GM23338 (cell line): ENCODE measurements around the gene MACF1. TPM values are rescaled to one million over a fixed set of nuclear protein-coding genes. Genes with fewer than 3 reads are reported as not detected.

ENCODE experiments used
- ATAC-seq: fragments of 200-7000 bp; cut with Tn5 transposase; 3 replicates; pipeline ENCODE4 v1.9.1; 2020
- DNase-seq: peaks from one replicate; pipeline ENCODE4 v3.0.0-alpha.2; 2015; ENCODE audit warnings: low spot score
- H2AFZ ChIP-seq: fragments of 200-600 bp; sonication (generic); 2 replicates; pipeline ENCODE4 v1.8.0; 2016; ENCODE audit warnings: antibody characterized with exemption, mild to moderate bottlenecking, moderate library complexity
- H3F3A ChIP-seq: fragments of 200-600 bp; sonication (generic); replicated peaks from 2 replicates; pipeline ENCODE4 v1.8.0; 2017; ENCODE audit warnings: antibody characterized with exemption, mixed run types, low read depth
- H3K27ac ChIP-seq: fragments of 200-600 bp; sonication (generic); 2 replicates; pipeline ENCODE4 v1.6.1; 2016; ENCODE audit warnings: low read depth
- H3K27me3 ChIP-seq: fragments of 200-600 bp; sonication (generic); 2 replicates; pipeline ENCODE4 v1.8.0; 2016; ENCODE audit warnings: mild to moderate bottlenecking, mixed run types, moderate library complexity; ENCODE audit not compliant: insufficient read depth
- H3K36me3 ChIP-seq: fragments of 200-600 bp; sonication (generic); 2 replicates; pipeline ENCODE4 v1.8.0; 2016; ENCODE audit warnings: mild to moderate bottlenecking; ENCODE audit not compliant: insufficient read depth
- H3K4me1 ChIP-seq: fragments of 200-600 bp; sonication (generic); 2 replicates; pipeline ENCODE4 v1.8.0; 2016; ENCODE audit warnings: mild to moderate bottlenecking, moderate library complexity; ENCODE audit not compliant: insufficient read depth
- H3K4me2 ChIP-seq: fragments of 200-600 bp; sonication (generic); 2 replicates; pipeline ENCODE4 v1.7.1; 2017; ENCODE audit warnings: mixed run types
- H3K4me3 ChIP-seq: fragments of 200-600 bp; sonication (generic); 2 replicates; pipeline ENCODE4 v1.6.1; 2016; ENCODE audit warnings: mixed run types
- H3K79me2 ChIP-seq: fragments of 200-600 bp; sonication (generic); replicated peaks from 2 replicates; pipeline ENCODE4 v1.8.0; 2017; ENCODE audit warnings: mild to moderate bottlenecking; ENCODE audit not compliant: insufficient read depth
- H3K9me2 ChIP-seq: fragments of 200-600 bp; sonication (generic); 2 replicates; pipeline ENCODE4 v1.8.0; 2017; ENCODE audit not compliant: insufficient read depth
- H4K20me1 ChIP-seq: fragments of 200-600 bp; sonication (generic); replicated peaks from 2 replicates; pipeline ENCODE4 v1.8.0; 2017; ENCODE audit warnings: mild to moderate bottlenecking; ENCODE audit not compliant: insufficient read depth
- H3K27ac Mint-ChIP-seq: 2 replicates; pipeline ENCODE4 v1.8.0; 2020; ENCODE audit warnings: inconsistent platforms, mild to moderate bottlenecking, moderate library complexity, mixed read lengths
- H3K27me3 Mint-ChIP-seq: 3 replicates; pipeline ENCODE4 v1.8.0; 2022; ENCODE audit warnings: low read depth, mild to moderate bottlenecking, moderate library complexity, mixed read lengths, inconsistent platforms; ENCODE audit not compliant: insufficient read depth, poor library complexity
- H3K36me3 Mint-ChIP-seq: 3 replicates; pipeline ENCODE4 v1.8.0; 2021; ENCODE audit warnings: low read depth, mild to moderate bottlenecking, inconsistent platforms, moderate library complexity, mixed read lengths
- H3K4me1 Mint-ChIP-seq: 3 replicates; pipeline ENCODE4 v1.8.0; 2020; ENCODE audit warnings: mild to moderate bottlenecking, inconsistent platforms, mixed read lengths
- H3K4me3 Mint-ChIP-seq: 3 replicates; pipeline ENCODE4 v1.8.0; 2021; ENCODE audit warnings: moderate library complexity, mild to moderate bottlenecking, inconsistent platforms, mixed read lengths
- H3K9me3 Mint-ChIP-seq: 3 replicates; pipeline ENCODE4 v1.8.0; 2020; ENCODE audit warnings: moderate library complexity, mild to moderate bottlenecking, inconsistent platforms, mixed read lengths
- CREB1 ChIP-seq: fragments of 250-450 bp; sonication (Bioruptor Pico); IDR thresholded peaks from 2 replicates; pipeline ENCODE4 v1.5.0; 2020; ENCODE audit warnings: low read depth, mild to moderate bottlenecking, moderate library complexity
- EZH2 ChIP-seq: fragments of 200-600 bp; sonication (generic); IDR thresholded peaks from one replicate; pipeline ENCODE4 v1.8.0; 2017; ENCODE audit warnings: antibody characterized with exemption, mild to moderate bottlenecking, low read depth; ENCODE audit not compliant: unreplicated experiment
- EZH2phosphoT487 ChIP-seq: fragments of 200-600 bp; sonication (generic); IDR thresholded peaks from one replicate; pipeline ENCODE4 v1.8.1; 2018; ENCODE audit warnings: antibody characterized with exemption; ENCODE audit not compliant: unreplicated experiment
- JUNB ChIP-seq: IDR thresholded peaks from one replicate; pipeline ENCODE4 v1.6.1; 2016; ENCODE audit warnings: antibody characterized with exemption; ENCODE audit not compliant: unreplicated experiment
- NANOG ChIP-seq: IDR thresholded peaks from 2 replicates; pipeline ENCODE4 v1.6.1; 2016; ENCODE audit warnings: antibody characterized with exemption, borderline replicate concordance
- POLR2AphosphoS5 ChIP-seq: IDR thresholded peaks from 2 replicates; pipeline ENCODE4 v1.6.1; 2016; ENCODE audit warnings: antibody characterized with exemption, low read depth
- REST ChIP-seq: IDR thresholded peaks from one replicate; pipeline ENCODE4 v1.6.1; 2018; ENCODE audit warnings: antibody characterized with exemption; ENCODE audit not compliant: unreplicated experiment
- STAT1 ChIP-seq: IDR thresholded peaks from one replicate; pipeline ENCODE4 v1.6.1; 2016; ENCODE audit warnings: antibody characterized with exemption; ENCODE audit not compliant: unreplicated experiment
- ZNF114 ChIP-seq: fragments of 250-450 bp; sonication (Bioruptor Pico); IDR thresholded peaks from 2 replicates; pipeline ENCODE4 v1.5.0; 2020; ENCODE audit warnings: mild to moderate bottlenecking, moderate library complexity
- ZNF331 ChIP-seq: fragments of 250-450 bp; sonication (Bioruptor Pico); IDR thresholded peaks from 2 replicates; pipeline ENCODE4 v1.5.0; 2020; ENCODE audit warnings: low read depth, mild to moderate bottlenecking, moderate library complexity
- polyA plus RNA-seq: library from polyadenylated mRNA; unstranded; fragments of >200 nt; fragmentation: Nextera tagmentation; extraction: Ambion mirVana; gene quantifications from 2 replicates; pipeline ENCODE4 v1.2.1, GENCODE V29; 2016
- total RNA-seq: library from RNA; depleted of rRNA; stranded (reverse); fragments of >200 nt; shearing (Covaris generic); gene quantifications from 2 replicates; pipeline ENCODE4 v1.2.3, GENCODE V29; 2014
- TF ChIP-seq, protein P1 (sequence below): IDR thresholded peaks from 2 replicates; pipeline ENCODE4 v1.6.1; 2016; ENCODE audit warnings: antibody characterized with exemption
- TF ChIP-seq, protein P2 (sequence below), 2 experiments: fragments of 200-600 bp in 1 of 2; sonication (generic) in 1 of 2; conservative IDR thresholded peaks; 2 replicates each; pipeline versions ENCODE4 v1.5.1 to v1.6.1; 2016 to 2017; ENCODE audit warnings: antibody characterized with exemption in 2 of 2, low read depth in 2 of 2, mild to moderate bottlenecking in 2 of 2, moderate library complexity in 1 of 2

The MACF1 gene
- total and polyA plus RNA-seq, 2 experiments from 2014 or later: 104 to 399 TPM

GRCh38 chr1:39331647-39332046 is 127.2 kb downstream of the MACF1 start:
- Mint-ChIP-seq H3K9me3 (no peaks in the 10 kb centered on the region; the same call in 2 of the 3 replicates), H3K27ac (no peak overlapping the region), H3K4me3 (no peak overlapping the region), H3K36me3 (peaks cover 40% of the 10 kb centered on the region), H3K4me1 (no peaks in the 10 kb centered on the region), H3K27me3 (no peaks in the 10 kb centered on the region)
- Histone ChIP-seq H3K27ac (no peak overlapping the region), H3K9me2 (no peaks in the 10 kb centered on the region), H3K4me3 (no peak overlapping the region), H3K27me3 (no peaks in the 10 kb centered on the region), H3K36me3 (peaks cover 43% of the 10 kb centered on the region), H3K4me1 (no peaks in the 10 kb centered on the region), H4K20me1 (0 out of 2 replicates have a peak, but pooled peaks cover 4% of the 10 kb centered on the region), H3F3A (no peaks in the 10 kb centered on the region), H3K79me2 (no peaks in the 10 kb centered on the region), H2AFZ (no peak overlapping the region), H3K4me2 (no peak overlapping the region)
- TF ChIP-seq EZH2: no peak
- DNase-seq (no peak), ATAC-seq (no peak)

DNA sequence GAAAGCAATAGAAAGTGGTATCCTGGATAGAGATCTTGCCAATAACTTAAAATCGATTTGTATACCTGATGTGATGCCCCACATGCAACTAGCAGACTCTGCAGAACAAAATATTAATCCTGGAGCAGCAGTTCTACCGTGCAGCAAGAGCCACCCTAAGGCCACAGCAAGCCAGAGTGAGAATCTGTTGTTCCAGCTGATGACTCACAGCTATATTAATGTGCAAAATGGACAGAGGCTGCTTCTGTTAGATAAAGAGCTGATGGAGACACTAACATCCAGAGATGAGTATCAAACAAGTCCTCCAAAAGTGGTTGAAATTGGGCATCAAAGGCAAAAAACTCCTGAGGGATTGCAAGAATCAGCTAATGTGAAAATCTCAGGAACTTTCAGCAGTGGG is 127.8 kb downstream of the MACF1 start:
- no peak for ATAC-seq
- no peaks in the 10 kb centered on the region for H3K4me1 Mint-ChIP-seq
- TF ChIP-seq ZNF331 (CRISPR knock-in tag) (no peak), STAT1 (no peak), JUNB (no peak), CREB1 (CRISPR knock-in tag) (no peak), EZH2 (no peak), POLR2AphosphoS5 (no peak), EZH2phosphoT487 (no peak), NANOG (no peak), ZNF114 (CRISPR knock-in tag) (no peak), REST (no peak)
- TF ChIP-seq, protein P1, sequence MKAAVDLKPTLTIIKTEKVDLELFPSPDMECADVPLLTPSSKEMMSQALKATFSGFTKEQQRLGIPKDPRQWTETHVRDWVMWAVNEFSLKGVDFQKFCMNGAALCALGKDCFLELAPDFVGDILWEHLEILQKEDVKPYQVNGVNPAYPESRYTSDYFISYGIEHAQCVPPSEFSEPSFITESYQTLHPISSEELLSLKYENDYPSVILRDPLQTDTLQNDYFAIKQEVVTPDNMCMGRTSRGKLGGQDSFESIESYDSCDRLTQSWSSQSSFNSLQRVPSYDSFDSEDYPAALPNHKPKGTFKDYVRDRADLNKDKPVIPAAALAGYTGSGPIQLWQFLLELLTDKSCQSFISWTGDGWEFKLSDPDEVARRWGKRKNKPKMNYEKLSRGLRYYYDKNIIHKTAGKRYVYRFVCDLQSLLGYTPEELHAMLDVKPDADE: no peak
- TF ChIP-seq, protein P2, sequence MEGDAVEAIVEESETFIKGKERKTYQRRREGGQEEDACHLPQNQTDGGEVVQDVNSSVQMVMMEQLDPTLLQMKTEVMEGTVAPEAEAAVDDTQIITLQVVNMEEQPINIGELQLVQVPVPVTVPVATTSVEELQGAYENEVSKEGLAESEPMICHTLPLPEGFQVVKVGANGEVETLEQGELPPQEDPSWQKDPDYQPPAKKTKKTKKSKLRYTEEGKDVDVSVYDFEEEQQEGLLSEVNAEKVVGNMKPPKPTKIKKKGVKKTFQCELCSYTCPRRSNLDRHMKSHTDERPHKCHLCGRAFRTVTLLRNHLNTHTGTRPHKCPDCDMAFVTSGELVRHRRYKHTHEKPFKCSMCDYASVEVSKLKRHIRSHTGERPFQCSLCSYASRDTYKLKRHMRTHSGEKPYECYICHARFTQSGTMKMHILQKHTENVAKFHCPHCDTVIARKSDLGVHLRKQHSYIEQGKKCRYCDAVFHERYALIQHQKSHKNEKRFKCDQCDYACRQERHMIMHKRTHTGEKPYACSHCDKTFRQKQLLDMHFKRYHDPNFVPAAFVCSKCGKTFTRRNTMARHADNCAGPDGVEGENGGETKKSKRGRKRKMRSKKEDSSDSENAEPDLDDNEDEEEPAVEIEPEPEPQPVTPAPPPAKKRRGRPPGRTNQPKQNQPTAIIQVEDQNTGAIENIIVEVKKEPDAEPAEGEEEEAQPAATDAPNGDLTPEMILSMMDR (conservative IDR thresholded peaks at IDR 0.05; ENCODE audit: low read depth in 2 of 2): no peak

More for the DNA sequence above, 127.8 kb downstream of the MACF1 start:
- Histone ChIP-seq H3K4me2 (no peak overlapping the region), H3K9me2 (no peaks in the 10 kb centered on the region), H4K20me1 (0 out of 2 replicates have a peak, but pooled peaks cover 4% of the 10 kb centered on the region), H3K4me3 (no peak overlapping the region), H2AFZ (no peak overlapping the region), H3K4me1 (no peaks in the 10 kb centered on the region), H3K79me2 (no peaks in the 10 kb centered on the region), H3K27me3 (no peaks in the 10 kb centered on the region), H3K36me3 (peaks cover 38% of the 10 kb centered on the region), H3K27ac (no peak overlapping the region), H3F3A (no peaks in the 10 kb centered on the region)
- DNase-seq: no peak
- Mint-ChIP-seq H3K27ac (no peak overlapping the region), H3K36me3 (peaks cover 38% of the 10 kb centered on the region; the same call in 2 of the 3 replicates), H3K27me3 (no peaks in the 10 kb centered on the region), H3K4me3 (no peak overlapping the region), H3K9me3 (no peaks in the 10 kb centered on the region; the same call in 2 of the 3 replicates)
